HG03354 (cell line): ENCODE data around the gene OR2L3.
"Not testable (repeated sequence)": the region's sequence is repeated elsewhere in the genome, so short reads cannot be mapped to it uniquely, and the experiment has no call there.

Experiments used
- ATAC-seq: cut with Tn5 transposase; IDR thresholded peaks from one replicate; pipeline ENCODE4 v1.9.1; 2021; ENCODE audit warnings: mild to moderate bottlenecking; ENCODE audit not compliant: unreplicated experiment, poor library complexity, severe bottlenecking

OR2L3 gene, protein sequence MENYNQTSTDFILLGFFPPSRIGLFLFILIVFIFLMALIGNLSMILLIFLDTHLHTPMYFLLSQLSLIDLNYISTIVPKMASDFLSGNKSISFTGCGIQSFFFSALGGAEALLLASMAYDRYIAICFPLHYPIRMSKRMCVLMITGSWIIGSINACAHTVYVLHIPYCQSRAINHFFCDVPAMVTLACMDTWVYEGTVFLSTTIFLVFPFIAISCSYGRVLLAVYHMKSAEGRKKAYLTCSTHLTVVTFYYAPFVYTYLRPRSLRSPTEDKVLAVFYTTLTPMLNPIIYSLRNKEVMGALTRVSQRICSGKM

DNA sequence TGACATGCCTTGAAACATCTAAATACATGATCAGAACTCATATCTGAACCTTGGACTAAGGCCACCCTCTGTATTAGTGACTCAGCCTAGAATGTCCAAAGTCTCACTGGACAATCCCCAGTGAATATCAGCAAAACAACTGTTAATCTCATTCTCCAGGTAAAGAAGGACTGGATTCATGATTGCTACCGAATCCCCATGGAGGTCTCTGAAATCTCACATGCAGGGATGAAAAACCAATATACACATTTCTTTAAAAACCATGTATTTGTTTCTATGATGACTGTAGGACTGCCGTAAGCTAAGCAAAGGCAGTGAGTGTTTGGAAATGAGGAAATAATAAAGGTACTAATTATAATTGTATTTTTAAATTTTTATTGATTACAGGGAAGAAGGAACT, at the start of gene OR2L3:
Gene OR2L3, plus strand, starts transcription at position 301 of the 400 bp plus-strand sequence. CDS start 13,846 bp downstream, outside the sequence.
- no peak for ATAC-seq

DNA sequence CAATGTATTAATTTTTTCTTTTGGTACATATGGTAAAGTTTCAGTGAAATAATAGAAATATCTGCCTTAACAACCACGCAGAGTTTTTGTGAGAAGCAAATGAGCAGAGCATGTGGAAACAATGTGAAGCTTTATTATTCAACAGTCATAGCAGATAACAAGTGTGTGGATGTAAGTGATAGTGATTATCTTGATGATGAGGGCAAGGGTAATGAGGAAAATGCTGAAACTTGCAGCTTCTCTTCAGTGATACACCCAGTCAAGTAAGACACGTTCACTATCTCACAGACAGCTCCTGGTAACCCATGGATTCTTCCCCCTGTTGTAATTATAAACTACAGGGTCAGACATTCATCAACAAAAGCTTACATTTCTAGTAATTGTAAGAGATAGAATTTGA, 47.8 kb upstream of the OR2L3 start:
- ATAC-seq: no peak

DNA sequence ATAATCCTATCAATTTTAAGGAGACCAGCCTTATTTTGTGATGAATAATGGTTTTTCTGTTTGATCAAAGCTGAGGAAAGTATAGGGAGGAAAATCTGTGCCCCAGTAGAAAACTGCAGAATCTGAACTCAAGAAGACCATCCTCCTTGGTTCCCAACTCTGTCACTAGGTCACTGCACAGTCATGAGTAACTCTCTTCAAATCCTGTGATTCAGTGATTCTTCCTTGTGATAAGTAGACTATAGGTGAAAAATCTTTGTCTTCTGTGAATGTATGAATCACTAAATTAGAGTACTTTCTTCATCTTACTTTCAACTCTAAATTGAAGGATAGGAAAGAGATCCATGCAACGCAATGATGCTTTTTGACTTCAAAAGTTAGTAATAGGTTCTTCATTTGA, 46.5 kb upstream of the OR2L3 start:
- ATAC-seq: no peak

GRCh38 chr1:248007778-248008177, 38.9 kb upstream of the OR2L3 start:
- ATAC-seq: no peak

- no peak for ATAC-seq
Measured at GRCh38 chr1:248009681-248010080, 37.0 kb upstream of the OR2L3 start.

DNA sequence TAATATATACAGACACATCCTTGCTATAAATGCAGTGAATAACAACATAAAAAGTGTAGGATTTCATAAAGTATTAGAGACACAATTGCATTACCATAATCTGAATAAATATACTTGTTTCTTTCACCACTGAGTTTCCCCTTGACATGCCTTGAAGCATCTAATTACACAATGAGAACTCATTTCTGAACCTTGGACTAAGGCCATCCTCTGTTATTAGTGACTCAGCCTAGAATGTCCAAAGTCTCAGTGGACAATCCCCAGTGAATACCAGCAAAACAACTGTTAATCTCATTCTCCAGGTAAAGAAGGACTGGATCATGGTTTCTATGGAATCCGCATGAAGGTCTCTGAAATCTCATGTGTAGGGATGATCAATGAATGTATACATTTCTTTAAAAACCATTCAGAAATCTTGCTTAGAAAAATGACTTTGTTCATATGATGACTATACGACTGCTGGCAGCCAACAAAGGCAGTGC, 33.4 kb upstream of the OR2L3 start, which contains the start of gene OR2L5:
Gene OR2L5, plus strand, starts transcription at position 432 of the 482 bp plus-strand sequence. CDS start 8,288 bp downstream, outside the sequence.
- ATAC-seq: no peak

GRCh38 chr1:248015803-248016202, 30.8 kb upstream of the OR2L3 start:
- no peak for ATAC-seq

DNA sequence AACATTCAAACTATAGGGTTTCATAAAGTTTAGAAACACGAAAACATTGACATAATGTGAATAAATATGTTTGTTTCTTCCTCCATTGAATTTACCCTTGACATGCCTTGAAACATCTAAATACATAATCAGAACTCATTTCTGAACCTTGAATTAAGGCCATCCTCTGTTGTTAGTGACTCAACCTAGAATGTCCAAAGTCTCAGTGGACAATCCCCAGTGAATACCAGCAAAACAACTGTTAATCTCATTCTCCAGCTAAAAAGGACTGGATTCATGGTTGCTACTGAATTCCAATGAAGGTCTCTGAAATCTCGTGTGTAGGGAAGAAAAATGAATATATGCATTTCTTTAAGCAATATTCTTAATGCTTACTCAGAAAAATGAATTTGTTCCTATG, 16.9 kb upstream of the OR2L3 start, which contains the start of gene OR2L2:
Gene OR2L2, plus strand, starts transcription at position 301 of the 400 bp plus-strand sequence. CDS start 8,198 bp downstream, outside the sequence.
- ATAC-seq: no peak

- no peak for ATAC-seq
Measured at GRCh38 chr1:248045209-248045608, 1.4 kb upstream of the OR2L3 start.

- no peak for ATAC-seq
Measured at GRCh38 chr1:248047008-248047407, 372 bp downstream of the OR2L3 start.

GRCh38 chr1:248054671-248055070, 8.0 kb downstream of the OR2L3 start:
- no peak for ATAC-seq

DNA sequence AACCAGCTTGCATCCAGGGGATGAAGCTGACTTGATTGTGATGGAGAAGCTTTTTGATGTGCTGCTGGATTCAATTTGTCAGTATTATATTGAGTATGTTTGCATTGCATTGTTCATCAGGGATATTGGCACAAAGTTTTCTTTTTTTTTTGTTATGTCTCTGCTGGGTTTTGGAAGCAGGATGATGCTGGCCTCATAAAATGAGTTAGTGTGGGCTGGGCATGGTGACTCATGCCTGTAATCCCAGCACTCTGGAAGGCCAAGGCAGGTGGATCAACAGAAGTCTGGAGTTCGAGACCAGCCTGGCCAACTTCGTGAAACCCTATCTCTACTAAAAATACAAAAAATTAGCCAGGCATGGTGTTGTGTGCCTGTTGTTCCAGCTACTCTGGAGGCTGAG, 8.6 kb downstream of the OR2L3 start:
- no peak for ATAC-seq

GRCh38 chr1:248065071-248065470, 18.4 kb downstream of the OR2L3 start:
- ATAC-seq: no peak

- no peak for ATAC-seq
Measured at GRCh38 chr1:248065604-248066003, 19.0 kb downstream of the OR2L3 start.

- ATAC-seq: not testable (repeated sequence)
Measured at GRCh38 chr1:248083864-248084263, 37.2 kb downstream of the OR2L3 start.

DNA sequence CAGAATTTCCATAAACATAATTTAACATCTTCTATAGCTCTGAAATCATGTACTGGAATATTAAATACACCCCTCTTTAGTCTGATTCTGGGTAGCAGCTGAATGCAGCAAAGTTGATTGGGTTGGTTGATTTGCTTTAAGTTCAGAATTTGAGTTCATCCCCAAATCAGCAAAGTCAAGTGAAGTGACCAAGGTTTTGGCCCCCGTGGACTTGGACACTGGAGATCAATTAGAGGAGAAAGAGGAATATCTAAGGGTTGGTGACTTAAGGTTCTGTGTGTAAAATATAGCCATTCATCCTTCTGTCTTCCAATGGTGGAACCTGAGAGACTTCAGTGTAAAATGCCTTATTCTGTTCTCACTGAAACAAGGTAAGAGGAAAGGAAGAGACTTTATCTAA, 48.2 kb downstream of the OR2L3 start, which contains the start of gene OR2L13:
Gene OR2L13, plus strand, starts transcription at position 301 of the 400 bp plus-strand sequence. CDS start 4,192 bp downstream, outside the sequence.
- ATAC-seq: no peak

GRCh38 chr1:248098529-248098928, 51.9 kb downstream of the OR2L3 start:
- ATAC-seq: no peak

DNA sequence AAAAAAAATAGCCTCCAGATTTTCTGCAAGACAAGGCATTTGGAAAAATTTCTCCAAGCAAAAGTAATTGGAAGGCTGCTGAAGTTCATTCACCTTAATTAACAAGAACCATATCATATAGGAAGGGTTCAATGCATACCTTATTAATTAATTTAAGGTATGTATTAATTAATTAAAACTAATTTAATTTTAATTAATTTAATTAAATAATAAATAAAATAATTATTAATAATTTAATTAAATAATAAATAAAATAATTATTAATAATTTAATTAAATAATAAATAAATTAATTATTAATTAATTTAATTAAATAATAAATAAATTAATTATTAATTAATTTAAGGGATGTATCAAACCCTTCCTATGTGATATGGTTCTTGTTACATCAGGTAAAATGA, 56.2 kb downstream of the OR2L3 start:
- ATAC-seq: no peak

DNA sequence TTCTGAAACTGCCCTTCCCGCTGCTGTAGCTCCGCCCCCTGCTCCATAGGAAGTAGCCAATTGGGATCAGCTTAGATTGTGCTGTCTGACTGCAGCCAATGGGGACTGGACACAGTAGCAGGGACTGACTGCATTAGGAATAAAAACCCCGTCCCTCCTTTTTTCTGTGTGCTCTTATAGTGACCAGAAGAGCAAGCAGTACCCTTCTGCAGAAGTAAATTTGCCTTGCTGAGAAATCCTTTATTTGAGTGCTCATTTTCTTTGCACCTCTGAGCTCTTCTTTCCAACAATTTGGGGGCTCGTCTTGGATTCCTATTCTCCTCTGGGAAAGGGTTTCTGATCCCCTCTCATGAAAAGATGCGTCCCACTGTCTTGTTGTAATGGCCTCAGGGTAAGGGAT, 64.5 kb downstream of the OR2L3 start:
- no peak for ATAC-seq
